Kidney capillary endothelial cell (primary cell): ENCODE measurements around the gene GAK.

ENCODE experiments used
- DNase-seq: peaks from one replicate; pipeline ENCODE4 v3.0.0-alpha.2; 2018; ENCODE audit warnings: low spot score

The GAK gene

GRCh38 chr4:828641-829271 is 103.4 kb downstream of the GAK start:
- no peak for DNase-seq

- DNase-seq: no peak
Measured at GRCh38 chr4:827209-828081, 104.7 kb downstream of the GAK start.

- DNase-seq: no peak
Measured at GRCh38 chr4:826508-827208, 105.5 kb downstream of the GAK start.

- DNase-seq: no peak
Measured at GRCh38 chr4:825971-826330, 106.2 kb downstream of the GAK start, which contains the start of gene CPLX1. CPLX1 (minus strand) TSS chr4:826129; CDS start chr4:824522, 1,607 bp downstream.

- no peak for DNase-seq
Measured at GRCh38 chr4:825063-825970, 106.8 kb downstream of the GAK start.

- no peak for DNase-seq
Measured at GRCh38 chr4:824461-825062, 107.6 kb downstream of the GAK start.

GRCh38 chr4:823761-824460 is 108.2 kb downstream of the GAK start:
- no peak for DNase-seq

- no peak for DNase-seq
Measured at GRCh38 chr4:823176-823760, 108.8 kb downstream of the GAK start.

- no peak for DNase-seq
Measured at GRCh38 chr4:822361-823175, 109.5 kb downstream of the GAK start.

- no peak for DNase-seq
Measured at GRCh38 chr4:821631-822030, 110.5 kb downstream of the GAK start.

- DNase-seq: no peak
Measured at GRCh38 chr4:821181-821591, 110.9 kb downstream of the GAK start.

- no peak for DNase-seq
Measured at GRCh38 chr4:820230-821172, 111.6 kb downstream of the GAK start.

GRCh38 chr4:819401-820229 is 112.5 kb downstream of the GAK start:
- DNase-seq: no peak

GRCh38 chr4:818106-818921 is 113.8 kb downstream of the GAK start:
- no peak for DNase-seq

- DNase-seq: no peak
Measured at GRCh38 chr4:815464-816146, 116.5 kb downstream of the GAK start.

- DNase-seq: no peak
Measured at GRCh38 chr4:814312-814850, 117.7 kb downstream of the GAK start.
